SK-N-SH (cell line): Measurements from ENCODE around the gene CERS1. TPM values are rescaled to one million over a fixed set of nuclear protein-coding genes. Genes with fewer than 3 reads are reported as not detected.

Experiments
- CTCF ChIA-PET: fragments of 300-600, 350-600 bp; formaldehyde crosslinking; extraction: SDS; loops from one replicate; lab custom pipeline; 2021; lab: Yijun Ruan, JAX
- POLR2A ChIA-PET: fragments of 350-600 bp; sonication (Branson Sonifier 250); formaldehyde crosslinking; extraction: SDS; loops from one replicate; lab custom pipeline; 2020; ENCODE audit warnings: antibody characterized with exemption, inconsistent platforms; lab: Yijun Ruan, JAX
- DNase-seq: peaks from one replicate; pipeline ENCODE4 v3.0.0; 2012
- H2AFZ ChIP-seq: fragments of 200-600 bp; sonication (generic); 2 replicates; pipeline ENCODE4 v1.8.1; 2016; ENCODE audit warnings: antibody characterized with exemption, mild to moderate bottlenecking, low read depth
- H3F3A ChIP-seq: fragments of 200-600 bp; sonication (generic); replicated peaks from 2 replicates; pipeline ENCODE3; 2016; ENCODE audit warnings: antibody characterized with exemption, mild to moderate bottlenecking; ENCODE audit not compliant: insufficient read depth
- H3K27ac ChIP-seq, 2 experiments: fragments of 200-500 bp in 1 of 2; fragments of 200-600 bp in 1 of 2; sonication (Bioruptor generic) in 1 of 2; sonication (generic), shearing (Covaris generic) in 1 of 2; 2 replicates each; pipeline versions ENCODE4 v1.5.1 to v1.6.1; 2014 to 2016; ENCODE audit warnings: low read depth in 2 of 2, inconsistent platforms in 1 of 2, low read length in 1 of 2, mild to moderate bottlenecking in 1 of 2, mixed read lengths in 1 of 2
- H3K27me3 ChIP-seq: fragments of 200-600 bp; sonication (generic), shearing (Covaris generic); 2 replicates; pipeline ENCODE4 v1.6.1; 2016; ENCODE audit warnings: mixed run types; ENCODE audit not compliant: insufficient read depth
- H3K36me3 ChIP-seq, 2 experiments: fragments of 200-500 bp in 1 of 2; fragments of 200-600 bp in 1 of 2; sonication (Bioruptor generic) in 1 of 2; sonication (generic) in 1 of 2; replicated peaks in 1 of 2; 2 replicates each; pipeline versions ENCODE3 to v1.5.1; 2014 to 2016; ENCODE audit warnings: low read length in 1 of 2, mild to moderate bottlenecking in 1 of 2; ENCODE audit not compliant: insufficient read depth in 2 of 2, control insufficient read depth in 1 of 2
- H3K4me1 ChIP-seq, 2 experiments: fragments of 200-500 bp in 1 of 2; fragments of 200-600 bp in 1 of 2; sonication (Bioruptor generic) in 1 of 2; sonication (generic), shearing (Covaris generic) in 1 of 2; 2 replicates each; pipeline versions ENCODE4 v1.5.1 to v1.6.1; 2014 to 2016; ENCODE audit warnings: low read depth in 1 of 2, low read length in 1 of 2, mixed run types in 1 of 2; ENCODE audit not compliant: insufficient read depth in 2 of 2, control insufficient read depth in 1 of 2
- H3K4me2 ChIP-seq: fragments of 200-600 bp; sonication (generic), shearing (Covaris generic); 2 replicates; pipeline ENCODE4 v1.6.1; 2017; ENCODE audit warnings: mixed run types
- H3K4me3 ChIP-seq, 2 experiments: fragments of 200-500 bp in 1 of 2; fragments of 200-600 bp in 1 of 2; sonication (Bioruptor generic) in 1 of 2; sonication (generic), shearing (Covaris generic) in 1 of 2; 2 replicates each; pipeline versions ENCODE4 v1.5.1 to v1.8.1; 2014 to 2016; ENCODE audit warnings: low read depth in 2 of 2, inconsistent platforms in 1 of 2, low read length in 1 of 2, mild to moderate bottlenecking in 1 of 2, mixed read lengths in 1 of 2, moderate library complexity in 1 of 2
- H3K79me2 ChIP-seq: fragments of 200-600 bp; sonication (generic); 2 replicates; pipeline ENCODE4 v1.8.1; 2017; ENCODE audit warnings: mild to moderate bottlenecking; ENCODE audit not compliant: insufficient read depth
- H3K9ac ChIP-seq: fragments of 200-600 bp; sonication (generic); 2 replicates; pipeline ENCODE4 v1.6.1; 2017; ENCODE audit warnings: mixed run types
- H3K9me2 ChIP-seq: fragments of 200-600 bp; sonication (generic); 2 replicates; pipeline ENCODE4 v1.6.1; 2017; ENCODE audit warnings: mixed run types
- H3K9me3 ChIP-seq: fragments of 200-600 bp; sonication (generic); 2 replicates; pipeline ENCODE4 v1.6.1; 2017; ENCODE audit warnings: mixed run types, mild to moderate bottlenecking, moderate library complexity
- H4K20me1 ChIP-seq: fragments of 200-600 bp; sonication (generic); 2 replicates; pipeline ENCODE4 v1.6.1; 2017; ENCODE audit warnings: mild to moderate bottlenecking, mixed run types; ENCODE audit not compliant: insufficient read depth
- CTCF ChIP-seq: fragments of 200-600 bp; sonication (generic); IDR thresholded peaks from 2 replicates; pipeline ENCODE4 v1.6.1; 2017; ENCODE audit warnings: antibody characterized with exemption, mild to moderate bottlenecking, moderate library complexity
- FOXJ3 ChIP-seq: sonication (generic); formaldehyde crosslinking; IDR thresholded peaks from 2 replicates; pipeline ENCODE4 v1.5.1; 2020; ENCODE audit warnings: mild to moderate bottlenecking, missing genetic modification reagents
- GATA2 ChIP-seq: sonication (generic); formaldehyde crosslinking; IDR thresholded peaks from 2 replicates; pipeline ENCODE4 v1.5.0; 2020; ENCODE audit warnings: mild to moderate bottlenecking, missing genetic modification reagents
- IRF3 ChIP-seq: fragments of 150-350 bp; IDR thresholded peaks from 2 replicates; pipeline ENCODE4 v1.6.1; 2016; ENCODE audit warnings: mild to moderate bottlenecking, low read depth, low read length
- MAX ChIP-seq: IDR thresholded peaks from 2 replicates; pipeline ENCODE4 v1.4.0; 2012; ENCODE audit warnings: low read depth
- NRF1 ChIP-seq: IDR thresholded peaks from 2 replicates; pipeline ENCODE4 v1.6.1; 2012; ENCODE audit warnings: low read depth, mild to moderate bottlenecking, low read length
- PBX3 ChIP-seq: IDR thresholded peaks from 2 replicates; pipeline ENCODE4; 2012
- REST ChIP-seq: IDR thresholded peaks from 2 replicates; pipeline ENCODE4 v1.6.1; 2012; ENCODE audit warnings: mild to moderate bottlenecking, low read depth, low read length, moderate library complexity
- SIN3A ChIP-seq: IDR thresholded peaks from 2 replicates; pipeline ENCODE4 v1.6.1; 2012; ENCODE audit warnings: low read depth, mild to moderate bottlenecking, low read length, moderate library complexity, borderline replicate concordance
- SMC3 ChIP-seq: IDR thresholded peaks from 2 replicates; pipeline ENCODE4 v1.6.1; 2012; ENCODE audit warnings: low read depth, low read length, improper control_type of control experiment
- ZBTB33 ChIP-seq: IDR thresholded peaks from 2 replicates; pipeline ENCODE4 v1.4.0; 2012; ENCODE audit warnings: low read depth, borderline replicate concordance
- WGBS: methylation state at CpG from one replicate; pipeline ENCODE4 v1.1.6; 2017; ENCODE audit warnings: low lambda C conversion rate; 5-methylcytosine and 5-hydroxymethylcytosine counted together
- polyA plus RNA-seq, 3 experiments: library from polyadenylated mRNA; depleted of rRNA; stranded (reverse); fragments of >200 nt; gene quantifications; 2 replicates each; pipeline ENCODE4 v1.2.3, GENCODE V29; 2012
- TF ChIP-seq, protein P1 (sequence below): fragments of 150-350 bp; IDR thresholded peaks from 2 replicates; pipeline ENCODE4 v1.6.1; 2017; ENCODE audit warnings: antibody characterized with exemption, low read length, low read depth, borderline replicate concordance

Gene CERS1
- polyA plus RNA-seq, 1 of the 3 experiments (the other 2 are of a cell fraction): 7.3 TPM

GRCh38 chr19:18871543-18871942, 24.4 kb downstream of the CERS1 start:
- Histone ChIP-seq H2AFZ (no peak overlapping the region), H3K9me3 (no peaks in the 10 kb centered on the region), H3K9me2 (no peaks in the 10 kb centered on the region), H4K20me1 (no peaks in the 10 kb centered on the region), H3K4me1 (no peaks in the 10 kb centered on the region), H3K4me2 (no peak overlapping the region), H3K27ac (no peak overlapping the region), H3F3A (peaks cover 14% of the 10 kb centered on the region), H3K9ac (no peak overlapping the region), H3K4me3 (no peak overlapping the region), H3K36me3 (peaks cover 14 to 22% of the 10 kb centered on the region in 2 experiments), H3K79me2 (no peaks in the 10 kb centered on the region), H3K27me3 (no peaks in the 10 kb centered on the region)
- ChIA-PET CTCF (no interaction called here), POLR2A (interaction anchor here (0.7 kb wide), 1 partner anchor 25 kb away, joined by 9 read pairs; no protein-coding TSS in a partner anchor)
- no peak for TF ChIP-seq NRF1
- TF ChIP-seq ZBTB33: no peak
- TF ChIP-seq, protein P1, sequence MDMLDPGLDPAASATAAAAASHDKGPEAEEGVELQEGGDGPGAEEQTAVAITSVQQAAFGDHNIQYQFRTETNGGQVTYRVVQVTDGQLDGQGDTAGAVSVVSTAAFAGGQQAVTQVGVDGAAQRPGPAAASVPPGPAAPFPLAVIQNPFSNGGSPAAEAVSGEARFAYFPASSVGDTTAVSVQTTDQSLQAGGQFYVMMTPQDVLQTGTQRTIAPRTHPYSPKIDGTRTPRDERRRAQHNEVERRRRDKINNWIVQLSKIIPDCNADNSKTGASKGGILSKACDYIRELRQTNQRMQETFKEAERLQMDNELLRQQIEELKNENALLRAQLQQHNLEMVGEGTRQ: no peak
- TF ChIP-seq REST: no peak
- no peak for TF ChIP-seq IRF3
- no peak for TF ChIP-seq SIN3A
- TF ChIP-seq CTCF: no peak
- no peak for TF ChIP-seq MAX
- TF ChIP-seq GATA2 (CRISPR knock-in tag): no peak
- TF ChIP-seq SMC3: no peak
- no peak for TF ChIP-seq PBX3
- no peak for TF ChIP-seq FOXJ3 (CRISPR knock-in tag)
- no peak for DNase-seq
- 96% methylated on average over 7 of the region's 7 CpGs for WGBS
